Mesendoderm (in vitro differentiated cells): ENCODE results near the gene PRKAR2B.

Experiments used
- DNase-seq: peaks from one replicate; pipeline ENCODE4 v3.0.0; 2013
- H2AK5ac ChIP-seq: 2 replicates; pipeline ENCODE4 v1.6.1; 2013; ENCODE audit warnings: low read length, inconsistent platforms
- H2BK120ac ChIP-seq: 2 replicates; pipeline ENCODE4 v1.6.1; 2013; ENCODE audit warnings: low read depth, mild to moderate bottlenecking, low read length, moderate library complexity, mixed read lengths
- H2BK15ac ChIP-seq: replicated peaks from 2 replicates; pipeline ENCODE4 v1.6.1; 2013; ENCODE audit warnings: low read depth, mild to moderate bottlenecking, moderate library complexity
- H2BK5ac ChIP-seq: 2 replicates; pipeline ENCODE4 v1.6.1; 2013; ENCODE audit warnings: low read length, inconsistent platforms
- H3K18ac ChIP-seq: 2 replicates; pipeline ENCODE4 v1.6.1; 2013; ENCODE audit warnings: mild to moderate bottlenecking, low read length, mixed read lengths
- H3K23ac ChIP-seq: one replicate; pipeline ENCODE4 v1.6.1; 2013; ENCODE audit warnings: low read length
- H3K27ac ChIP-seq: 2 replicates; pipeline ENCODE4 v1.5.1; 2013; ENCODE audit warnings: low read depth, mild to moderate bottlenecking, inconsistent platforms, low read length, moderate library complexity
- H3K27me3 ChIP-seq: 2 replicates; pipeline ENCODE4 v1.6.1; 2013; ENCODE audit warnings: low read length, control low read depth, mild to moderate bottlenecking, inconsistent platforms; ENCODE audit not compliant: insufficient read depth, poor library complexity
- H3K36me3 ChIP-seq: 2 replicates; pipeline ENCODE4 v1.6.1; 2013; ENCODE audit warnings: low read length, inconsistent platforms; ENCODE audit not compliant: control insufficient read depth, insufficient read depth
- H3K4ac ChIP-seq: one replicate; pipeline ENCODE4 v1.6.1; 2013; ENCODE audit warnings: low read depth, mild to moderate bottlenecking, low read length, moderate library complexity
- H3K4me1 ChIP-seq: 2 replicates; pipeline ENCODE4 v1.6.1; 2013; ENCODE audit warnings: low read depth, low read length, inconsistent platforms; ENCODE audit not compliant: control insufficient read depth
- H3K4me2 ChIP-seq: 2 replicates; pipeline ENCODE4 v1.6.1; 2013; ENCODE audit warnings: low read length
- H3K4me3 ChIP-seq: 2 replicates; pipeline ENCODE4 v1.5.1; 2013; ENCODE audit warnings: mild to moderate bottlenecking, low read length
- H3K56ac ChIP-seq: one replicate; pipeline ENCODE4 v1.6.1; 2013; ENCODE audit warnings: low read length
- H3K79me1 ChIP-seq: 2 replicates; pipeline ENCODE4 v1.6.1; 2013; ENCODE audit warnings: low read length, inconsistent platforms
- H3K79me2 ChIP-seq: 2 replicates; pipeline ENCODE4 v1.6.1; 2013; ENCODE audit warnings: mild to moderate bottlenecking, low read length; ENCODE audit not compliant: control insufficient read depth, insufficient read depth
- H3K9ac ChIP-seq: 2 replicates; pipeline ENCODE4 v1.6.1; 2013; ENCODE audit warnings: low read length, inconsistent platforms
- H4K5ac ChIP-seq: one replicate; pipeline ENCODE4 v1.6.1; 2013; ENCODE audit warnings: low read length
- H4K8ac ChIP-seq: one replicate; pipeline ENCODE4 v1.6.1; 2013; ENCODE audit warnings: low read depth, mild to moderate bottlenecking, control low read depth, low read length, moderate library complexity
- WGBS: extraction: QIAGEN DNeasy Blood & Tissue Kit; methylation state at CpG from one replicate; pipeline ENCODE4 v1.1.7; 2013; ENCODE audit warnings: low lambda C conversion rate, missing lambda C conversion rate; ENCODE audit not compliant: insufficient coverage; ENCODE audit errors: extremely low coverage; 5-methylcytosine and 5-hydroxymethylcytosine counted together

The PRKAR2B gene

GRCh38 chr7:107171496-107171895 lies 127.0 kb downstream of the PRKAR2B start:
- H3K18ac ChIP-seq = no peak overlapping the region
- H3K36me3 ChIP-seq = no peaks in the 10 kb centered on the region
- H2BK5ac ChIP-seq = no peak overlapping the region
- no peak overlapping the region for H3K23ac ChIP-seq
- peaks cover 2% of the 10 kb centered on the region for H3K79me1 ChIP-seq
- no peak overlapping the region for H4K5ac ChIP-seq
- H3K4me3 ChIP-seq = no peak overlapping the region
- no peak overlapping the region for H3K27ac ChIP-seq
- no peak overlapping the region for H3K4me2 ChIP-seq
- no peaks in the 10 kb centered on the region for H3K27me3 ChIP-seq
- no peak overlapping the region for H2BK15ac ChIP-seq
- peaks cover 8% of the 10 kb centered on the region for H3K79me2 ChIP-seq
- H3K4me1 ChIP-seq = no peaks in the 10 kb centered on the region
- H3K56ac ChIP-seq = no peak overlapping the region
- H3K9ac ChIP-seq = no peak overlapping the region
- no peak for DNase-seq
- peak overlapping the region; percentile 56 for H4K8ac ChIP-seq
- no peak overlapping the region for H2AK5ac ChIP-seq
- no peak overlapping the region for H3K4ac ChIP-seq
- H2BK120ac ChIP-seq = no peak overlapping the region
- no CpG with 5 or more reads among the region's 12 CpGs for WGBS

GRCh38 chr7:107172276-107173032 lies 127.9 kb downstream of the PRKAR2B start:
- no peak overlapping the region for H2BK120ac ChIP-seq
- no peaks in the 10 kb centered on the region for H3K4me1 ChIP-seq

GRCh38 chr7:107173191-107173590 lies 128.7 kb downstream of the PRKAR2B start:
- Histone ChIP-seq H3K4me1 (no peaks in the 10 kb centered on the region), H3K36me3 (no peaks in the 10 kb centered on the region), H3K4ac (no peak overlapping the region), H3K4me2 (no peak overlapping the region), H3K27me3 (no peaks in the 10 kb centered on the region), H2AK5ac (no peak overlapping the region), H3K4me3 (no peak overlapping the region), H3K79me1 (peaks cover 4% of the 10 kb centered on the region), H3K23ac (no peak overlapping the region), H2BK15ac (no peak overlapping the region), H2BK5ac (no peak overlapping the region), H4K8ac (no peak overlapping the region), H3K27ac (no peak overlapping the region), H3K79me2 (peaks cover 8% of the 10 kb centered on the region), H2BK120ac (no peak overlapping the region), H4K5ac (no peak overlapping the region), H3K56ac (no peak overlapping the region), H3K9ac (no peak overlapping the region), H3K18ac (no peak overlapping the region)
- no CpG with 5 or more reads among the region's 2 CpGs for WGBS
- DNase-seq = peak; percentile 32

More at GRCh38 chr7:107172276-107173032, 127.9 kb downstream of the PRKAR2B start:
- H3K27ac ChIP-seq = no peak overlapping the region
- peaks cover 8% of the 10 kb centered on the region for H3K79me2 ChIP-seq
- H3K4ac ChIP-seq = no peak overlapping the region
- no peak overlapping the region for H3K4me3 ChIP-seq
- H3K27me3 ChIP-seq = no peaks in the 10 kb centered on the region
- H4K8ac ChIP-seq = no peak overlapping the region
- no CpG with 5 or more reads among the region's 4 CpGs for WGBS
- no peak overlapping the region for H2BK5ac ChIP-seq
- peaks cover 4% of the 10 kb centered on the region for H3K79me1 ChIP-seq
- H3K9ac ChIP-seq = no peak overlapping the region
- H3K56ac ChIP-seq = no peak overlapping the region
- H2AK5ac ChIP-seq = no peak overlapping the region
- H4K5ac ChIP-seq = no peak overlapping the region
- H3K36me3 ChIP-seq = no peaks in the 10 kb centered on the region
- H3K23ac ChIP-seq = no peak overlapping the region
- H3K4me2 ChIP-seq = no peak overlapping the region
- no peak overlapping the region for H2BK15ac ChIP-seq
- DNase-seq = no peak
- H3K18ac ChIP-seq = no peak overlapping the region

GRCh38 chr7:107173691-107174406 lies 129.3 kb downstream of the PRKAR2B start:
- no peak overlapping the region for H3K18ac ChIP-seq
- H3K9ac ChIP-seq = no peak overlapping the region
- peaks cover 4% of the 10 kb centered on the region for H3K79me1 ChIP-seq
- peaks cover 8% of the 10 kb centered on the region for H3K79me2 ChIP-seq
- no peak for DNase-seq
- no peak overlapping the region for H3K27ac ChIP-seq
- H4K8ac ChIP-seq = no peak overlapping the region
- H2BK5ac ChIP-seq = no peak overlapping the region
- H3K23ac ChIP-seq = no peak overlapping the region
- no peak overlapping the region for H3K56ac ChIP-seq
- H3K4ac ChIP-seq = no peak overlapping the region
- H3K4me3 ChIP-seq = no peak overlapping the region
- no peaks in the 10 kb centered on the region for H3K27me3 ChIP-seq
- no peak overlapping the region for H3K4me2 ChIP-seq
- H3K4me1 ChIP-seq = no peaks in the 10 kb centered on the region
- WGBS = no CpG with 5 or more reads among the region's 4 CpGs
- H2AK5ac ChIP-seq = no peak overlapping the region
- H2BK120ac ChIP-seq = no peak overlapping the region
- H2BK15ac ChIP-seq = no peak overlapping the region
- H3K36me3 ChIP-seq = no peaks in the 10 kb centered on the region
- no peak overlapping the region for H4K5ac ChIP-seq

GRCh38 chr7:107179326-107180164 lies 135.0 kb downstream of the PRKAR2B start:
- Histone ChIP-seq H3K4ac (no peak overlapping the region), H2BK5ac (no peak overlapping the region), H3K36me3 (peaks cover 2% of the 10 kb centered on the region), H4K8ac (no peak overlapping the region), H3K23ac (no peak overlapping the region), H2BK120ac (no peak overlapping the region), H3K4me2 (no peak overlapping the region), H3K79me2 (no peaks in the 10 kb centered on the region), H3K56ac (no peak overlapping the region), H3K79me1 (peaks cover 2% of the 10 kb centered on the region), H3K18ac (no peak overlapping the region), H3K9ac (no peak overlapping the region), H2BK15ac (no peak overlapping the region), H4K5ac (no peak overlapping the region), H3K4me1 (no peaks in the 10 kb centered on the region), H3K27me3 (no peaks in the 10 kb centered on the region), H3K4me3 (no peak overlapping the region), H3K27ac (no peak overlapping the region), H2AK5ac (no peak overlapping the region)
- no peak for DNase-seq
- WGBS = no CpG with 5 or more reads among the region's 14 CpGs
